CD4-positive, alpha-beta T cell (primary cell): ENCODE measurements around the gene DROSHA. TPM values are rescaled to one million over a fixed set of nuclear protein-coding genes. Genes with fewer than 3 reads are reported as not detected.
"Not testable (repeated sequence)": the region's sequence is repeated elsewhere in the genome, so short reads cannot be mapped to it uniquely, and the experiment has no call there.

Source experiments
- ATAC-seq: fragments of 200-7000 bp; cut with Tn5 transposase; one replicate; pipeline ENCODE4 v1.10.0; 2022; ENCODE audit warnings: mild to moderate bottlenecking; ENCODE audit not compliant: poor library complexity
- CTCF ChIA-PET: fragments of 350-600 bp; sonication (Branson Sonifier 250); formaldehyde crosslinking; loops from one replicate; lab custom pipeline; 2021; ENCODE audit warnings: antibody characterized with exemption, inconsistent platforms; lab: Charles Lee
- POLR2A ChIA-PET: fragments of 350-600 bp; sonication (Branson Sonifier 250); formaldehyde crosslinking; loops from one replicate; lab custom pipeline; 2021; ENCODE audit warnings: antibody characterized with exemption, inconsistent platforms; lab: Charles Lee
- DNase-seq, 14 experiments: peaks; one replicate each; pipeline ENCODE4 v3.0.0-alpha.2; 2013 to 2020; ENCODE audit warnings: mixed read lengths in 2 of 14
- H3K27ac ChIP-seq, 2 donors: one replicate each; pipeline versions ENCODE4 v1.5.1 to v1.7.0; 2013; ENCODE audit warnings: low read length in 2 of 2, low read depth in 1 of 2, mild to moderate bottlenecking in 1 of 2
- H3K27me3 ChIP-seq, 2 experiments: 1 replicate in 1 of 2; 2 replicates in 1 of 2; pipeline versions ENCODE4 v1.6.1 to v1.7.0; 2013; ENCODE audit warnings: low read length in 2 of 2, control low read depth in 1 of 2, mild to moderate bottlenecking in 1 of 2, moderate library complexity in 1 of 2; ENCODE audit not compliant: insufficient read depth in 2 of 2, control insufficient read depth in 1 of 2
- H3K36me3 ChIP-seq: one replicate; pipeline ENCODE4 v1.6.1; 2013; ENCODE audit warnings: low read length, control low read depth; ENCODE audit not compliant: insufficient read depth
- H3K4me1 ChIP-seq: one replicate; pipeline ENCODE4 v1.6.1; 2013; ENCODE audit warnings: low read length, control low read depth; ENCODE audit not compliant: insufficient read depth
- H3K4me3 ChIP-seq: one replicate; pipeline ENCODE4 v1.5.1; 2013; ENCODE audit warnings: mild to moderate bottlenecking, low read length, moderate library complexity
- H3K9me3 ChIP-seq, 2 experiments: 1 replicate in 1 of 2; 2 replicates in 1 of 2; pipeline versions ENCODE4 v1.6.1 to v1.7.0; 2013; ENCODE audit warnings: low read length in 2 of 2, mild to moderate bottlenecking in 2 of 2, control low read depth in 1 of 2, moderate library complexity in 1 of 2; ENCODE audit not compliant: control insufficient read depth in 1 of 2, insufficient read depth in 1 of 2
- H3K27ac Mint-ChIP-seq: one replicate; pipeline ENCODE4 v1.8.0; 2020; ENCODE audit warnings: mixed read lengths
- H3K27me3 Mint-ChIP-seq: one replicate; pipeline ENCODE4 v1.8.0; 2021; ENCODE audit warnings: mixed read lengths
- H3K36me3 Mint-ChIP-seq: one replicate; pipeline ENCODE4 v1.8.0; 2021; ENCODE audit warnings: low read depth, mixed read lengths
- H3K4me1 Mint-ChIP-seq: one replicate; pipeline ENCODE4 v1.8.0; 2021; ENCODE audit warnings: low read depth, mixed read lengths
- H3K4me3 Mint-ChIP-seq: one replicate; pipeline ENCODE4 v1.8.0; 2020; ENCODE audit warnings: mild to moderate bottlenecking, mixed read lengths
- H3K9me3 Mint-ChIP-seq: one replicate; pipeline ENCODE4 v1.8.0; 2020; ENCODE audit warnings: mixed read lengths
- intact Hi-C, 2 experiments: fragments of 100-400 bp; cut with DNase I in 1 of 2; cut with micrococcal nuclease in 1 of 2; formaldehyde crosslinking; loops; one replicate each; pipeline versions ENCODE4 v1.15.1 to v1.9.0; 2023 to 2025; cut with DNase I, micrococcal nuclease
- total RNA-seq, 174 experiments: library from RNA in 2 of 174; stranded (reverse) in 2 of 174; gene quantifications; one replicate each; pipeline ENCODE4 v1.2.3 and lab custom pipeline; 2021 to 2026
- TF ChIP-seq, protein P1 (sequence below): fragments of 200-600 bp; IDR thresholded peaks from one replicate; pipeline ENCODE4 v1.8.0; 2022; ENCODE audit warnings: antibody characterized with exemption, mild to moderate bottlenecking

Gene DROSHA
- total RNA-seq, 2 experiments from 2014 or later: 28.8 to 38.1 TPM

DNA sequence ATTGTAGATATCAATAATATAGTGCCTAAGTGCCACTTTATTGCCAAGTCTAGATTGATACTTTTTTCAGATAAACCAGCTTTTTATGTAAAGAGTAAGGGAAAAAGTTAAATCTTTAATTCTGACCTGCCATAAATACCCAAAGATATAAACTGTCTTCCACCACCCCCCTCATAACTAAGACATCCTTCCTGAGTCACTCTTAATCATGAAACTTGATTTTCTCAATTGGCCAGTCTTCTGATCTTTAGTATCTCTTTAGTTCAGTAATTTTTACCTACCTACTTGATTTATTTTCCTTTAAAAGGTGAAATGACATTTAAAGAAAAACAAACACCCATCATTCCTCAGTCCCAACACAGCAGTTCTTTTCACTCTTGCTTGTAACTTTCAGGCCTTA, 22.0 kb upstream of the DROSHA start:
- DNase-seq (no peak), ATAC-seq (no peak)
- H3K27ac ChIP-seq: no peak overlapping the region
- CTCF ChIA-PET: no interaction called here
- Mint-ChIP-seq H3K27me3 (no peaks in the 10 kb centered on the region), H3K4me3 (no peak overlapping the region), H3K36me3 (peaks cover 84% of the 10 kb centered on the region), H3K4me1 (no peaks in the 10 kb centered on the region), H3K27ac (no peak overlapping the region), H3K9me3 (no peaks in the 10 kb centered on the region)
- H3K36me3 ChIP-seq: peaks cover 48% of the 10 kb centered on the region
- intact Hi-C loops: no loop called here
- no peaks in the 10 kb centered on the region for H3K4me1 ChIP-seq
- H3K27me3 ChIP-seq: no peaks in the 10 kb centered on the region
- H3K4me3 ChIP-seq: no peak overlapping the region
- H3K9me3 ChIP-seq: no peaks in the 10 kb centered on the region
- TF ChIP-seq, protein P1, sequence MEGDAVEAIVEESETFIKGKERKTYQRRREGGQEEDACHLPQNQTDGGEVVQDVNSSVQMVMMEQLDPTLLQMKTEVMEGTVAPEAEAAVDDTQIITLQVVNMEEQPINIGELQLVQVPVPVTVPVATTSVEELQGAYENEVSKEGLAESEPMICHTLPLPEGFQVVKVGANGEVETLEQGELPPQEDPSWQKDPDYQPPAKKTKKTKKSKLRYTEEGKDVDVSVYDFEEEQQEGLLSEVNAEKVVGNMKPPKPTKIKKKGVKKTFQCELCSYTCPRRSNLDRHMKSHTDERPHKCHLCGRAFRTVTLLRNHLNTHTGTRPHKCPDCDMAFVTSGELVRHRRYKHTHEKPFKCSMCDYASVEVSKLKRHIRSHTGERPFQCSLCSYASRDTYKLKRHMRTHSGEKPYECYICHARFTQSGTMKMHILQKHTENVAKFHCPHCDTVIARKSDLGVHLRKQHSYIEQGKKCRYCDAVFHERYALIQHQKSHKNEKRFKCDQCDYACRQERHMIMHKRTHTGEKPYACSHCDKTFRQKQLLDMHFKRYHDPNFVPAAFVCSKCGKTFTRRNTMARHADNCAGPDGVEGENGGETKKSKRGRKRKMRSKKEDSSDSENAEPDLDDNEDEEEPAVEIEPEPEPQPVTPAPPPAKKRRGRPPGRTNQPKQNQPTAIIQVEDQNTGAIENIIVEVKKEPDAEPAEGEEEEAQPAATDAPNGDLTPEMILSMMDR: no peak
- POLR2A ChIA-PET: no interaction called here

DNA sequence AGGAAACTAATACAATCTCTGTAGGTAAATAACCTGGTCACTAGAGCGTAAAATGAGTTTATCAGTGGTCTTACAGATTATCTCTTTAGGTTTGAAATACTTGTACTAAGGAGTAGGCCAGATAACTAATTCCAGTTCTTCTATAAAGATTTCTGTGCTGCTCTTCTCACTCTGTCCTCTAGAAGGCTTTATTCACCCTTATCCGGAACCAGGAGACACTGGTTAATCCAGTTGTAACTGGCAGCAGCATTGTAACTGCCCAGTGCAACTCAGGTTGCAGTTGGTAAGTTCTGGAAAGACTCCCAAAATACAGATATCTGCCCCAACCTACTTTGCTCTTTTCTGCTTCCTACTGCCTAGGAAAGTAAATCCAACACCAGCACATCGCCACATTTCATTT, 20.0 kb upstream of the DROSHA start:
- H3K27me3 Mint-ChIP-seq: no peaks in the 10 kb centered on the region
- H3K36me3 ChIP-seq: peaks cover 61% of the 10 kb centered on the region

GRCh38 chr5:31549114-31549513, 17.2 kb upstream of the DROSHA start:
- peaks cover 71% of the 10 kb centered on the region for H3K36me3 ChIP-seq
- H3K4me3 Mint-ChIP-seq, H3K27me3 Mint-ChIP-seq, H3K4me1 ChIP-seq, H3K9me3 Mint-ChIP-seq, H3K9me3 ChIP-seq, DNase-seq, POLR2A ChIA-PET, H3K4me3 ChIP-seq, ATAC-seq, intact Hi-C loops, CTCF ChIA-PET, H3K4me1 Mint-ChIP-seq, H3K27ac ChIP-seq, H3K27me3 ChIP-seq, H3K27ac Mint-ChIP-seq: not testable (repeated sequence)
- H3K36me3 Mint-ChIP-seq: peaks cover 94% of the 10 kb centered on the region

More for the DNA sequence above, 20.0 kb upstream of the DROSHA start:
- Histone ChIP-seq H3K9me3 (no peaks in the 10 kb centered on the region), H3K27me3 (no peaks in the 10 kb centered on the region), H3K4me3 (no peak overlapping the region), H3K27ac (no peak overlapping the region), H3K4me1 (no peaks in the 10 kb centered on the region)
- ChIA-PET CTCF (interaction anchor here (1.2 kb wide), 1 partner anchor 9 kb away, joined by 3 read pairs; no protein-coding TSS in a partner anchor), POLR2A (no interaction called here)
- Mint-ChIP-seq H3K27ac (no peak overlapping the region), H3K36me3 (peaks cover 93% of the 10 kb centered on the region), H3K4me1 (no peaks in the 10 kb centered on the region), H3K4me3 (no peak overlapping the region), H3K9me3 (no peaks in the 10 kb centered on the region)
- TF ChIP-seq, protein P1: no peak
- intact Hi-C loops: no loop called here
- no peak for ATAC-seq
- no peak for DNase-seq

GRCh38 chr5:31537851-31538250, 6.0 kb upstream of the DROSHA start:
- Mint-ChIP-seq H3K4me1 (peaks cover 35% of the 10 kb centered on the region), H3K27me3 (no peaks in the 10 kb centered on the region), H3K27ac (no peak overlapping the region), H3K9me3 (no peaks in the 10 kb centered on the region), H3K36me3 (peaks cover 85% of the 10 kb centered on the region), H3K4me3 (no peak overlapping the region)
- peaks cover 82% of the 10 kb centered on the region for H3K36me3 ChIP-seq
- DNase-seq (no peak), ATAC-seq (no peak)
- CTCF ChIA-PET: no interaction called here
- no peak overlapping the region for H3K4me3 ChIP-seq
- H3K27ac ChIP-seq: no peak overlapping the region
- POLR2A ChIA-PET: no interaction called here
- intact Hi-C loops: loop anchor here in 1 of 2 experiments (10.0 kb wide), 1 partner anchor 637 kb away; the partner anchor contains the start of gene GOLPH3
- H3K9me3 ChIP-seq: no peaks in the 10 kb centered on the region
- TF ChIP-seq, protein P1: no peak
- H3K27me3 ChIP-seq: no peaks in the 10 kb centered on the region
- H3K4me1 ChIP-seq: peaks cover 12% of the 10 kb centered on the region
